HepG2 (cell line): ENCODE results near the gene MIOS. TPM values are rescaled to one million over a fixed set of nuclear protein-coding genes. Genes with fewer than 3 reads are reported as not detected.

ENCODE experiments used
- ATAC-seq: fragments of 200-7000 bp; cut with Tn5 transposase; 3 replicates; pipeline ENCODE4 v1.9.1; 2020; ENCODE audit warnings: mild to moderate bottlenecking, moderate library complexity
- BruUV-seq: library from RNA; stranded (reverse); fragments of 400-500 nt; replicated peaks from 2 replicates; lab custom pipeline; 2021; lab: Mats Ljungman, UMichigan
- CTCF ChIA-PET: fragments of 300-600 bp; formaldehyde crosslinking; extraction: SDS; loops from one replicate; lab custom pipeline; 2021; ENCODE audit warnings: low total read pairs, inconsistent platforms, low intra/inter-chr PET ratio; lab: Yijun Ruan, JAX
- POLR2A ChIA-PET: fragments of 350-600 bp; sonication (Branson Sonifier 250); formaldehyde crosslinking; loops from one replicate; lab custom pipeline; 2020; ENCODE audit warnings: antibody characterized with exemption, inconsistent platforms; lab: Yijun Ruan, JAX
- DNase-seq: peaks from one replicate; pipeline ENCODE4 v3.0.0-alpha.2; 2015; ENCODE audit warnings: low spot score
- FAIRE-seq: peaks from 3 replicates; lab custom pipeline; 2011; peaks lifted over from hg19 to GRCh38; lab: Jason Lieb, UNC
- H2AFZ ChIP-seq: one replicate; pipeline ENCODE4 v1.6.1; 2011; ENCODE audit warnings: low read length, inconsistent platforms
- H3K27ac ChIP-seq: fragments of 300-600 bp; 3 replicates; pipeline ENCODE4 v1.8.0; 2011; ENCODE audit warnings: mixed run types, mild to moderate bottlenecking, mixed read lengths, low read length, inconsistent platforms; ENCODE audit not compliant: insufficient read depth; ENCODE audit errors: extremely low read length
- H3K27me3 ChIP-seq, 2 experiments: fragments of 200-600 bp in 1 of 2; 2 replicates in 1 of 2; 3 replicates in 1 of 2; pipeline versions ENCODE4 v1.6.0 to v1.8.0; 2011; ENCODE audit warnings: low read length in 2 of 2, mild to moderate bottlenecking in 2 of 2, moderate library complexity in 2 of 2, inconsistent platforms in 1 of 2; ENCODE audit not compliant: insufficient read depth in 2 of 2, control insufficient read depth in 1 of 2
- H3K36me3 ChIP-seq, 2 experiments: fragments of 200-600 bp in 1 of 2; replicated peaks in 1 of 2; 2 replicates in 1 of 2; 3 replicates in 1 of 2; pipeline versions ENCODE4 v1.5.1 to v1.8.0; 2011; ENCODE audit warnings: low read length in 2 of 2, inconsistent platforms in 1 of 2; ENCODE audit not compliant: insufficient read depth in 2 of 2, control insufficient read depth in 1 of 2
- H3K4me1 ChIP-seq: 2 replicates; pipeline ENCODE4 v1.5.1; 2012; ENCODE audit warnings: low read length, inconsistent platforms; ENCODE audit not compliant: insufficient read depth
- H3K4me2 ChIP-seq: 2 replicates; pipeline ENCODE4 v1.6.0; 2011; ENCODE audit warnings: low read depth, low read length, inconsistent platforms
- H3K4me3 ChIP-seq, 3 experiments: fragments of 200-600 bp in 1 of 3; sonication (generic), shearing (Covaris generic) in 1 of 3; replicated peaks in 1 of 3; 2 replicates each; pipeline ENCODE4 v1.5.1; 2011 to 2016; ENCODE audit warnings: low read length in 3 of 3, inconsistent platforms in 2 of 3, low read depth in 2 of 3, mild to moderate bottlenecking in 2 of 3, control low read depth in 1 of 3, mixed read lengths in 1 of 3; ENCODE audit not compliant: insufficient read depth in 1 of 3
- H3K79me2 ChIP-seq: one replicate; pipeline ENCODE4 v1.6.1; 2011; ENCODE audit warnings: low read length, inconsistent platforms; ENCODE audit not compliant: insufficient read depth
- H3K9ac ChIP-seq: 2 replicates; pipeline ENCODE4 v1.6.0; 2011; ENCODE audit warnings: mild to moderate bottlenecking, low read depth, low read length, inconsistent platforms; ENCODE audit not compliant: insufficient read depth
- H3K9me3 ChIP-seq: 2 replicates; pipeline ENCODE4 v1.5.1; 2012; ENCODE audit warnings: mild to moderate bottlenecking, low read length
- H4K20me1 ChIP-seq: 2 replicates; pipeline ENCODE4 v1.6.0; 2011; ENCODE audit warnings: inconsistent platforms, mild to moderate bottlenecking, low read length, moderate library complexity; ENCODE audit not compliant: insufficient read depth
- ASH2L ChIP-seq: fragments of 300-600, 200-600 bp; sonication (generic); IDR thresholded peaks from 2 replicates; pipeline ENCODE4 v1.7.0; 2017; ENCODE audit warnings: low read depth, mild to moderate bottlenecking, moderate library complexity, mixed read lengths, low read length; ENCODE audit not compliant: insufficient read length
- FOXA3 ChIP-seq: IDR thresholded peaks from 2 replicates; pipeline ENCODE4 v1.6.1; 2016; ENCODE audit warnings: missing genetic modification reagents, missing compliant biosample characterization
- SAP130 ChIP-seq: IDR thresholded peaks from 2 replicates; pipeline ENCODE4 v1.6.1; 2016; ENCODE audit warnings: low read depth
- THAP11 ChIP-seq: IDR thresholded peaks from 2 replicates; pipeline ENCODE4 v1.6.1; 2016; ENCODE audit warnings: missing biosample characterization, missing genetic modification reagents
- USF2 ChIP-seq, 2 experiments: sonication (generic) in 1 of 2; formaldehyde crosslinking in 1 of 2; IDR thresholded peaks; 2 replicates each; pipeline versions ENCODE4 v1.5.1 to v1.6.1; 2011 to 2020; ENCODE audit warnings: borderline replicate concordance in 1 of 2, low read depth in 1 of 2, low read length in 1 of 2, mild to moderate bottlenecking in 1 of 2, missing genetic modification reagents in 1 of 2, moderate library complexity in 1 of 2
- ZNF225 ChIP-seq: sonication (generic); formaldehyde crosslinking; IDR thresholded peaks from 2 replicates; pipeline ENCODE4 v1.4.0; 2020; ENCODE audit warnings: mild to moderate bottlenecking, missing genetic modification reagents
- ZNF546 ChIP-seq: sonication (generic); formaldehyde crosslinking; conservative IDR thresholded peaks from 2 replicates; pipeline ENCODE4 v1.8.1; 2023; ENCODE audit warnings: mild to moderate bottlenecking, missing genetic modification reagents
- ZNF547 ChIP-seq: sonication (generic); formaldehyde crosslinking; IDR thresholded peaks from 2 replicates; pipeline ENCODE4 v1.5.1; 2020; ENCODE audit warnings: mild to moderate bottlenecking, missing genetic modification reagents
- ZNF562 ChIP-seq: sonication (generic); formaldehyde crosslinking; IDR thresholded peaks from 2 replicates; pipeline ENCODE4 v1.8.0; 2022; ENCODE audit warnings: missing genetic modification reagents, borderline replicate concordance
- ZNF891 ChIP-seq: sonication (generic); formaldehyde crosslinking; IDR thresholded peaks from 2 replicates; pipeline ENCODE4 v1.5.0; 2020; ENCODE audit warnings: mild to moderate bottlenecking, missing genetic modification reagents
- WGBS: methylation state at CpG from one replicate; pipeline ENCODE4 v1.1.6; 2017; ENCODE audit warnings: low lambda C conversion rate; 5-methylcytosine and 5-hydroxymethylcytosine counted together
- in situ Hi-C: cut with HindIII; loops from 2 replicates; pipeline ENCODE4 v1.10.0; 2017; ENCODE audit warnings: low pct_unique_long_range_greater_than_20kb; ENCODE audit not compliant: extremely low pct_ligation_motif_present
- intact Hi-C: fragments of 100-400 bp; cut with micrococcal nuclease; formaldehyde crosslinking; loops from one replicate; pipeline ENCODE4 v1.10.0; 2022; ENCODE audit not compliant: unreplicated experiment
- polyA plus RNA-seq, 8 experiments: library from polyadenylated mRNA; depleted of rRNA in 3 of 8; stranded (reverse) in 7 of 8; unstranded in 1 of 8; fragments of >200 nt; fragmentation: Illumina TruSeq in 4 of 8; extraction: Trizol in 4 of 8; gene quantifications; 2 replicates each; pipeline versions ENCODE4 v1.2.1 to v1.2.3, GENCODE V29; 2011 to 2016; ENCODE audit warnings: low read depth in 4 of 8, missing spikeins in 1 of 8, mixed read lengths in 1 of 8; ENCODE audit not compliant: insufficient read depth in 1 of 8
- total RNA-seq, 5 experiments: library from RNA; depleted of rRNA; stranded (reverse); fragments of >200 nt; fragmentation: Illumina TruSeq; extraction: Trizol; gene quantifications; 2 replicates each; pipeline ENCODE4 v1.2.3, GENCODE V29; 2016; ENCODE audit warnings: low read depth in 1 of 5
- TF ChIP-seq, protein P1 (sequence below): sonication (generic); formaldehyde crosslinking; IDR thresholded peaks from 2 replicates; pipeline ENCODE4 v1.4.0; 2020; ENCODE audit warnings: missing genetic modification reagents, borderline replicate concordance

MIOS gene
- total and polyA plus RNA-seq, 2 of the 13 experiments (the other 11 are each of a cell fraction or from before 2014, with no cell fraction given), result 15.2 to 33.5 TPM

- Histone ChIP-seq H3K9ac (no peak overlapping the region), H4K20me1 (no peaks in the 10 kb centered on the region), H3K27ac (no peak overlapping the region), H3K36me3 (peaks cover 2 to 21% of the 10 kb centered on the region in 2 experiments; a peak in 3 of 5 replicates), H3K79me2 (peaks cover 49% of the 10 kb centered on the region), H3K4me3 (no peak overlapping the region), H3K4me2 (peak overlapping the region; percentile 31; the same call in 1 of the 2 replicates), H3K27me3 (no peaks in the 10 kb centered on the region), H3K4me1 (peaks cover 31% of the 10 kb centered on the region), H3K9me3 (no peaks in the 10 kb centered on the region), H2AFZ (no peak overlapping the region)
- ChIA-PET CTCF (no interaction called here), POLR2A (no interaction called here)
- ATAC-seq, result no peak
- FAIRE-seq, result no peak
- 89% methylated on average over 3 of the region's 3 CpGs for WGBS
- TF ChIP-seq ASH2L (no peak), ZNF225 (CRISPR knock-in tag) (no peak), FOXA3 (CRISPR knock-in tag) (no peak), THAP11 (CRISPR knock-in tag) (no peak), SAP130 (CRISPR knock-in tag) (no peak), USF2 (IDR thresholded peaks at IDR 0.05; ENCODE audit: low read depth, low read length) (no peak), USF2 (CRISPR knock-in tag; IDR thresholded peaks at IDR 0.05; ENCODE audit: borderline replicate concordance) (no peak), ZNF546 (CRISPR knock-in tag) (no peak), ZNF547 (CRISPR knock-in tag) (no peak), ZNF891 (no peak), ZNF562 (CRISPR knock-in tag) (no peak)
- TF ChIP-seq, protein P1, sequence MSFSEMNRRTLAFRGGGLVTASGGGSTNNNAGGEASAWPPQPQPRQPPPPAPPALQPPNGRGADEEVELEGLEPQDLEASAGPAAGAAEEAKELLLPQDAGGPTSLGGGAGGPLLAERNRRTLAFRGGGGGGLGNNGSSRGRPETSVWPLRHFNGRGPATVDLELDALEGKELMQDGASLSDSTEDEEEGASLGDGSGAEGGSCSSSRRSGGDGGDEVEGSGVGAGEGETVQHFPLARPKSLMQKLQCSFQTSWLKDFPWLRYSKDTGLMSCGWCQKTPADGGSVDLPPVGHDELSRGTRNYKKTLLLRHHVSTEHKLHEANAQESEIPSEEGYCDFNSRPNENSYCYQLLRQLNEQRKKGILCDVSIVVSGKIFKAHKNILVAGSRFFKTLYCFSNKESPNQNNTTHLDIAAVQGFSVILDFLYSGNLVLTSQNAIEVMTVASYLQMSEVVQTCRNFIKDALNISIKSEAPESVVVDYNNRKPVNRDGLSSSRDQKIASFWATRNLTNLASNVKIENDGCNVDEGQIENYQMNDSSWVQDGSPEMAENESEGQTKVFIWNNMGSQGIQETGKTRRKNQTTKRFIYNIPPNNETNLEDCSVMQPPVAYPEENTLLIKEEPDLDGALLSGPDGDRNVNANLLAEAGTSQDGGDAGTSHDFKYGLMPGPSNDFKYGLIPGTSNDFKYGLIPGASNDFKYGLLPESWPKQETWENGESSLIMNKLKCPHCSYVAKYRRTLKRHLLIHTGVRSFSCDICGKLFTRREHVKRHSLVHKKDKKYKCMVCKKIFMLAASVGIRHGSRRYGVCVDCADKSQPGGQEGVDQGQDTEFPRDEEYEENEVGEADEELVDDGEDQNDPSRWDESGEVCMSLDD (CRISPR knock-in tag), result no peak
- intact Hi-C loops, result no loop called here
- DNase-seq, result no peak
- BruUV-seq, result no TSS peak
- in situ Hi-C loops, result no loop called here
Measured at GRCh38 chr7:7569615-7570014, 2.9 kb downstream of the MIOS start.
